IMR-90 (cell line): Measurements from ENCODE around the gene SLC6A13.

Source experiments
- CEBPB ChIP-seq: IDR thresholded peaks from 2 replicates; pipeline ENCODE4 v1.6.1; 2012; ENCODE audit warnings: low read depth, low read length, improper control_type of control experiment
- POLR2A ChIP-seq: IDR thresholded peaks from 2 replicates; pipeline ENCODE4 v1.6.1; 2012; ENCODE audit warnings: mild to moderate bottlenecking, low read depth, low read length
- RAD21 ChIP-seq: IDR thresholded peaks from 2 replicates; pipeline ENCODE4 v1.6.1; 2012; ENCODE audit warnings: low read length, improper control_type of control experiment
- RCOR1 ChIP-seq: IDR thresholded peaks from 2 replicates; pipeline ENCODE4 v1.6.1; 2012; ENCODE audit warnings: mild to moderate bottlenecking, low read length, improper control_type of control experiment; ENCODE audit not compliant: insufficient replicate concordance
- RFX5 ChIP-seq: IDR thresholded peaks from 2 replicates; pipeline ENCODE4 v1.8.0; 2012; ENCODE audit warnings: low read depth, mild to moderate bottlenecking, low read length, moderate library complexity
- TF ChIP-seq, protein P1 (sequence below): conservative IDR thresholded peaks from 2 replicates; pipeline ENCODE4 v1.5.1; 2012; ENCODE audit warnings: mild to moderate bottlenecking, low read depth, low read length, improper control_type of control experiment
- TF ChIP-seq, protein P2 (sequence below): fragments of 150-350 bp; IDR thresholded peaks from 2 replicates; pipeline ENCODE4 v1.6.1; 2017; ENCODE audit warnings: mild to moderate bottlenecking, antibody characterized with exemption, low read length, low read depth

DNA sequence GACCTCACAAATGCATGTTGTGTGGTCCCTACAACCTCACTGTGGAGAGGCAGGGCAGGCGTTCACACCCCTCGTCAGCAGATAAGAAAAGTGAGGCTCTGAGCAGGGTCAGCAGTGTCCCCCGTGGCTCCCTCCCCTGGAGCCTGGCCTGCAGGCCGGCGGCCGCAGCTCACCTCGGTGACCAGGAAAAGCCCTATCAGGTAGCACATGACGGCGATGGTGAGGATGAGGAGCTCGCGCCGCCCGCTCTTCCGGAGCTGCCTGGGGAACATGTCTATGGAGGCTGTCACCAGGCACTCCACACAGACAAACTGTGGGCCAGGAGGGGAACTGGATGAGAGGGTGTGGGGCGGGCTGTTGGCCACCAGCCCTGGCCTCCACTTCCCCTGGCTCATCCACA lies 66.7 kb downstream of the SLC6A13 start:
- no peak for TF ChIP-seq RFX5
- no peak for TF ChIP-seq POLR2A
- TF ChIP-seq, protein P1, sequence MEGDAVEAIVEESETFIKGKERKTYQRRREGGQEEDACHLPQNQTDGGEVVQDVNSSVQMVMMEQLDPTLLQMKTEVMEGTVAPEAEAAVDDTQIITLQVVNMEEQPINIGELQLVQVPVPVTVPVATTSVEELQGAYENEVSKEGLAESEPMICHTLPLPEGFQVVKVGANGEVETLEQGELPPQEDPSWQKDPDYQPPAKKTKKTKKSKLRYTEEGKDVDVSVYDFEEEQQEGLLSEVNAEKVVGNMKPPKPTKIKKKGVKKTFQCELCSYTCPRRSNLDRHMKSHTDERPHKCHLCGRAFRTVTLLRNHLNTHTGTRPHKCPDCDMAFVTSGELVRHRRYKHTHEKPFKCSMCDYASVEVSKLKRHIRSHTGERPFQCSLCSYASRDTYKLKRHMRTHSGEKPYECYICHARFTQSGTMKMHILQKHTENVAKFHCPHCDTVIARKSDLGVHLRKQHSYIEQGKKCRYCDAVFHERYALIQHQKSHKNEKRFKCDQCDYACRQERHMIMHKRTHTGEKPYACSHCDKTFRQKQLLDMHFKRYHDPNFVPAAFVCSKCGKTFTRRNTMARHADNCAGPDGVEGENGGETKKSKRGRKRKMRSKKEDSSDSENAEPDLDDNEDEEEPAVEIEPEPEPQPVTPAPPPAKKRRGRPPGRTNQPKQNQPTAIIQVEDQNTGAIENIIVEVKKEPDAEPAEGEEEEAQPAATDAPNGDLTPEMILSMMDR, result no peak
- no peak for TF ChIP-seq RCOR1
- TF ChIP-seq RAD21, result no peak
- TF ChIP-seq, protein P2, sequence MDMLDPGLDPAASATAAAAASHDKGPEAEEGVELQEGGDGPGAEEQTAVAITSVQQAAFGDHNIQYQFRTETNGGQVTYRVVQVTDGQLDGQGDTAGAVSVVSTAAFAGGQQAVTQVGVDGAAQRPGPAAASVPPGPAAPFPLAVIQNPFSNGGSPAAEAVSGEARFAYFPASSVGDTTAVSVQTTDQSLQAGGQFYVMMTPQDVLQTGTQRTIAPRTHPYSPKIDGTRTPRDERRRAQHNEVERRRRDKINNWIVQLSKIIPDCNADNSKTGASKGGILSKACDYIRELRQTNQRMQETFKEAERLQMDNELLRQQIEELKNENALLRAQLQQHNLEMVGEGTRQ, result no peak
- no peak for TF ChIP-seq CEBPB
